ENCODE data around the gene MAN2A1.

MAN2A1 gene

GRCh38 chr5:109900911-109901627 is 211.3 kb downstream of the MAN2A1 start:
- FAIRE-seq = no peak

DNA sequence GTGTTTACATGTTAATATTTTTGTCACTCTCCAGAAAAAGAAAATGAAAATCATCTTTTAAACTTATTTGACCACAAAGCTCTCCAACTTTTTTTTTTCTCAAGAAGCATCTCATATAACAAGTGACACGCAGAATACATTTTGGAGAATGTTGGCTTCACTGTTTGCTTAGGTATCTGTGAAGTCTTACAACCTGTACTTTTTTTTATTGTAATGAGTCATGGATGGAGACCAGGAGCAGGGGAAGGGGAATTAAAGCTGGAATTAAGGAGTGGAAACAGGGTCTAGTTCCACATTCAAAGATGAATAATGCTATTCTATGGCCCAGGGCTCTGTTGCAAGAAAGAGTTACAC is 211.9 kb downstream of the MAN2A1 start:
- FAIRE-seq (no peak), DNase-seq (ENCODE audit: low spot score) (no peak)

More at GRCh38 chr5:109900911-109901627, 211.3 kb downstream of the MAN2A1 start:
- no peak for DNase-seq (ENCODE audit: low spot score)

- DNase-seq (ENCODE audit: low spot score) (no peak), FAIRE-seq (no peak)
These were observed 213.3 kb downstream of the MAN2A1 start for GRCh38 chr5:109903061-109903460.

DNA sequence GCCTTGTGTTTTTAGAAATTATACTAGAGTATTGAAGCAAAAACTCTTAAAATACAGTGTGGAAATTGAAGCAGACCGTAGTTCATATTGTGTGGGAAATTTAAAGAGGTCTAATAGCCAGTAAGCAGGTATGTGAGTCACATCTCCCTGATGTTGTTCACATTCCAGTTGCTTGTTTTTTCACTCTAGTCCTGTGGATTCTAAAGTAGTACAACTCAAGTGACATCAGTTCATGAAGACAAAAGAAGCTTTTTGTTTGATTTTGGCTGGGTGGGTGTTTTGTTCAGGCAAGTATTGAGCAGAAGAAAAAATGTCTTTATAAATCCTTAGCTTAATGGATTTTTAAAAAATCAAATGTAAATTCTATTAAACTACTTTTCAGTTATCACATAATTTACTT is 216.2 kb downstream of the MAN2A1 start:
- DNase-seq (ENCODE audit: low spot score) (peak; percentile 16), FAIRE-seq (no peak)

DNA sequence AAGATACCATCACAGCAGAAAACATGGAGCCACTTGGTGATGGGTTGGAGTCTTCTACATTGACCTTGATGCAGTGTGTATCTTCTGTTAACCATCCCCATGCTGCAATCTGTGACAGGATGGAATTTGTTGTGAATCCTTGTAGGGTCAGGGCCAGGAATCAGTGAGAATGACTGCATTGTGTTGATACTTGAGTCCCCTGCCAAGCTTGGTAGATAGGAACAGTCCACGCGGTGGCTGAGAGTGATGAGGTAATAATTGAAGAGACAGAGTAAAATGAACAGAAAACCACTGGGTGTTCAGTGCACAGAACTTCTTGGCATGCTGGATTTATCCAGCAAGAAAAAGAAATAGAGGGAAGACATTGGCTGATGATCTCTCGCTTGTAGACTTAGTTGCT is 217.5 kb downstream of the MAN2A1 start:
- FAIRE-seq (no peak), DNase-seq (ENCODE audit: low spot score) (no peak)

GRCh38 chr5:109907731-109908130 is 218.0 kb downstream of the MAN2A1 start:
- FAIRE-seq (no peak), DNase-seq (ENCODE audit: low spot score) (peak; percentile 50)

DNA sequence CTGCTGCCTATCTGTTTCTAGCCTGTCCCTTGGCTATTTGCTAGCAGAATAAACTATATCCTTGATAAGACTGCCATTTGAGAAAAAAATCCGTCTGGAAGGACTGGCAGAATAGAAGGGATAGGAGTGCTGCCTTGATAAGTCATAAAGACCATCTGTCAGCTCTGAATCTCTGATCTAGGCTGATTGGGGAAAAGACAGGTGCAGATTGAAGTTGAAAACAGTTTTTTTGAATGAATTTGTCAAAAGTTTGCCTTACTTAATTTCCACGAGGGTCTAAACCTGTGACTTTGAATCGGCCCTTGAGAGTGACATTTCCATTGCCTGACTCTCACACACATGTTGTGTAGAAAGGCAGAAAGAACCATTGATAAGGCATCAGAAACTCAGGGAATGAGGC is 218.6 kb downstream of the MAN2A1 start:
- no peak for FAIRE-seq

GRCh38 chr5:109910874-109911273 is 221.1 kb downstream of the MAN2A1 start:
- FAIRE-seq (no peak), DNase-seq (ENCODE audit: low spot score) (no peak)

More for the DNA sequence above, 218.6 kb downstream of the MAN2A1 start:
- no peak for DNase-seq (ENCODE audit: low spot score)

GRCh38 chr5:109911731-109912130 is 222.0 kb downstream of the MAN2A1 start:
- FAIRE-seq (no peak), DNase-seq (ENCODE audit: low spot score) (no peak)

DNA sequence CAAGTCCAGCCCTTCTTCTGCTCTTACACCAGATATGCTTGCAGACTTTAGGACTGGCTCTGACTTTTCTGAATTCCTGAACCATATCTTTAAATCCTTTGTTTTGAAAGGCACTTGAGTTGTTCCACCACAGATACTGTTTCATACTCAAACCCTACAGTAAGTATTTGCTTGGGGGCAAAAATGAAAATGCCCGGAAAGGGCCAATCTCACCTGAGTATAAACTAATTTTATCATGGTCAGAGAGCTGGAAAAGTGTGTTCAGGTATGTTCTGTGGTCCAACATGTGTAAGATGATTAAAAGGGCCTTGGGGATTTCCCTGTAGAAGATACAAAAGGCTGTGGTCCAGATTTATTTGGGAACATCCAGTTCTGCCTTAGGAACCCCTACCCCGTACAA is 225.2 kb downstream of the MAN2A1 start:
- DNase-seq (ENCODE audit: low spot score) (no peak), FAIRE-seq (no peak)

- FAIRE-seq = no peak
- DNase-seq (ENCODE audit: low spot score) = no peak
These were observed 226.9 kb downstream of the MAN2A1 start for GRCh38 chr5:109916481-109917153.

Data from urothelium cell line (cell line).